H1 (cell line): ENCODE measurements around the gene RHBDF2. TPM values are rescaled to one million over a fixed set of nuclear protein-coding genes. Genes with fewer than 3 reads are reported as not detected.

ENCODE experiments used
- CTCF ChIA-PET: fragments of 300-600 bp; sonication (Branson Sonifier 250); formaldehyde crosslinking; loops from one replicate; lab custom pipeline; 2021; ENCODE audit not compliant: partially characterized antibody; lab: Charles Lee
- POLR2A ChIA-PET: fragments of 300-600 bp; sonication (Branson Sonifier 250); formaldehyde crosslinking; loops from one replicate; lab custom pipeline; 2021; ENCODE audit warnings: inconsistent platforms; ENCODE audit not compliant: partially characterized antibody; lab: Charles Lee
- DNase-seq, 2 experiments: peaks; one replicate each; pipeline versions ENCODE4 v3.0.0 to v3.0.0-alpha.2; 2010 to 2022; ENCODE audit warnings: low spot score in 2 of 2, low read depth in 1 of 2, mixed read lengths in 1 of 2
- FAIRE-seq: peaks from 2 replicates; lab custom pipeline; 2011; peaks lifted over from hg19 to GRCh38; lab: Jason Lieb, UNC
- H2AFZ ChIP-seq: 2 replicates; pipeline ENCODE4 v1.8.1; 2012; ENCODE audit warnings: low read length, inconsistent platforms
- H2AK5ac ChIP-seq: 2 replicates; pipeline ENCODE4 v1.6.1; 2013; ENCODE audit warnings: low read depth, low read length
- H2BK120ac ChIP-seq: replicated peaks from 2 replicates; pipeline ENCODE3; 2013; ENCODE audit warnings: low read depth, low read length, inconsistent platforms
- H2BK12ac ChIP-seq: 2 replicates; pipeline ENCODE4 v1.6.1; 2013; ENCODE audit warnings: low read depth, low read length
- H2BK15ac ChIP-seq: 2 replicates; pipeline ENCODE4 v1.6.1; 2013; ENCODE audit warnings: low read length
- H2BK20ac ChIP-seq: 2 replicates; pipeline ENCODE4 v1.6.1; 2013; ENCODE audit warnings: low read length
- H2BK5ac ChIP-seq: 2 replicates; pipeline ENCODE4 v1.6.1; 2013; ENCODE audit warnings: low read depth, low read length
- H3K14ac ChIP-seq: 2 replicates; pipeline ENCODE4 v1.6.1; 2013; ENCODE audit warnings: inconsistent platforms; ENCODE audit not compliant: insufficient read length
- H3K18ac ChIP-seq: 2 replicates; pipeline ENCODE4 v1.6.1; 2013; ENCODE audit warnings: low read length; ENCODE audit errors: extremely low read depth
- H3K23ac ChIP-seq: 2 replicates; pipeline ENCODE4 v1.6.1; 2013; ENCODE audit warnings: inconsistent platforms; ENCODE audit not compliant: insufficient read length
- H3K23me2 ChIP-seq: 2 replicates; pipeline ENCODE4 v1.6.1; 2013; ENCODE audit warnings: low read depth, low read length
- H3K27ac ChIP-seq: 2 replicates; pipeline ENCODE4 v1.6.1; 2011; ENCODE audit warnings: low read depth, low read length, inconsistent platforms
- H3K27me3 ChIP-seq, 4 experiments: replicated peaks in 1 of 4; 1 replicate in 1 of 4; 2 replicates in 3 of 4; pipeline versions ENCODE4 v1.6.1 to v1.8.1; 2011 to 2013; ENCODE audit warnings: low read length in 3 of 4, mild to moderate bottlenecking in 3 of 4, inconsistent platforms in 2 of 4, mixed read lengths in 2 of 4, moderate library complexity in 1 of 4; ENCODE audit not compliant: control insufficient read depth in 3 of 4, insufficient read depth in 3 of 4; ENCODE audit errors: extremely low read depth in 1 of 4
- H3K36me3 ChIP-seq, 4 experiments: 2 replicates each; pipeline versions ENCODE4 v1.6.1 to v1.8.1; 2011 to 2013; ENCODE audit warnings: mild to moderate bottlenecking in 4 of 4, low read length in 3 of 4, moderate library complexity in 2 of 4, control low read depth in 1 of 4, inconsistent platforms in 1 of 4; ENCODE audit not compliant: insufficient read depth in 4 of 4, control insufficient read depth in 2 of 4
- H3K4ac ChIP-seq: replicated peaks from 2 replicates; pipeline ENCODE3; 2013; ENCODE audit warnings: low read length, low read depth, mixed read lengths, inconsistent platforms; ENCODE audit not compliant: insufficient read length
- H3K4me1 ChIP-seq, 4 experiments: replicated peaks in 1 of 4; 1 replicate in 1 of 4; 2 replicates in 3 of 4; pipeline versions ENCODE4 v1.6.1 to v1.8.1; 2011 to 2013; ENCODE audit warnings: low read length in 3 of 4, inconsistent platforms in 2 of 4, mixed read lengths in 1 of 4; ENCODE audit not compliant: insufficient read depth in 4 of 4, control insufficient read depth in 3 of 4
- H3K4me2 ChIP-seq, 2 experiments: 2 replicates each; pipeline versions ENCODE4 v1.6.1 to v1.8.1; 2011 to 2013; ENCODE audit warnings: low read depth in 2 of 2, low read length in 2 of 2, control low read depth in 1 of 2, inconsistent platforms in 1 of 2, mild to moderate bottlenecking in 1 of 2; ENCODE audit not compliant: insufficient read depth in 1 of 2
- H3K4me3 ChIP-seq, 4 experiments: fragments of 200-600, 300-600 bp in 1 of 4; sonication (generic), shearing (Covaris generic), sonication (Bioruptor Twin) in 1 of 4; 2 replicates each; pipeline versions ENCODE4 v1.5.1 to v1.8.1; 2011 to 2016; ENCODE audit warnings: low read length in 4 of 4, low read depth in 3 of 4, control low read depth in 2 of 4, inconsistent platforms in 2 of 4, mild to moderate bottlenecking in 2 of 4, mixed read lengths in 1 of 4, moderate library complexity in 1 of 4; ENCODE audit not compliant: insufficient read depth in 2 of 4; ENCODE audit errors: extremely low read depth in 1 of 4
- H3K56ac ChIP-seq: replicated peaks from 2 replicates; pipeline ENCODE3; 2013; ENCODE audit warnings: low read depth, mild to moderate bottlenecking, mixed read lengths, low read length, inconsistent platforms; ENCODE audit not compliant: insufficient read length
- H3K79me1 ChIP-seq: 2 replicates; pipeline ENCODE4 v1.6.1; 2013; ENCODE audit warnings: low read depth, low read length, control low read depth
- H3K79me2 ChIP-seq, 2 experiments: 2 replicates each; pipeline versions ENCODE4 v1.6.1 to v1.8.1; 2012 to 2013; ENCODE audit warnings: low read length in 2 of 2, mild to moderate bottlenecking in 2 of 2, inconsistent platforms in 1 of 2; ENCODE audit not compliant: insufficient read depth in 2 of 2, control insufficient read depth in 1 of 2
- H3K9ac ChIP-seq, 4 experiments: replicated peaks in 1 of 4; 1 replicate in 1 of 4; 2 replicates in 3 of 4; pipeline versions ENCODE4 v1.6.1 to v1.8.1; 2011 to 2013; ENCODE audit warnings: low read depth in 3 of 4, low read length in 3 of 4, control low read depth in 2 of 4, mild to moderate bottlenecking in 2 of 4, moderate library complexity in 2 of 4, inconsistent platforms in 1 of 4; ENCODE audit errors: extremely low read depth in 1 of 4
- H3K9me3 ChIP-seq, 2 experiments: 2 replicates each; pipeline versions ENCODE4 v1.6.1 to v1.8.1; 2012 to 2013; ENCODE audit warnings: mild to moderate bottlenecking in 2 of 2, moderate library complexity in 2 of 2, control low read depth in 1 of 2, inconsistent platforms in 1 of 2, low read depth in 1 of 2, low read length in 1 of 2, mixed read lengths in 1 of 2; ENCODE audit not compliant: insufficient read depth in 2 of 2
- H4K20me1 ChIP-seq, 2 experiments: replicated peaks in 1 of 2; 2 replicates each; pipeline versions ENCODE3 to v1.8.1; 2011 to 2013; ENCODE audit warnings: inconsistent platforms in 2 of 2, low read length in 2 of 2, mild to moderate bottlenecking in 1 of 2; ENCODE audit not compliant: insufficient read depth in 2 of 2, control insufficient read depth in 1 of 2
- H4K5ac ChIP-seq: 2 replicates; pipeline ENCODE4 v1.6.1; 2013; ENCODE audit warnings: low read length, low read depth, mixed read lengths, inconsistent platforms; ENCODE audit not compliant: insufficient read length
- H4K8ac ChIP-seq: 2 replicates; pipeline ENCODE4 v1.8.0; 2013; ENCODE audit warnings: mild to moderate bottlenecking, moderate library complexity, low read length, inconsistent platforms; ENCODE audit not compliant: insufficient read depth; ENCODE audit errors: extremely low read depth
- H4K91ac ChIP-seq: replicated peaks from 2 replicates; pipeline ENCODE3; 2013; ENCODE audit warnings: low read length, mixed read lengths, inconsistent platforms; ENCODE audit not compliant: insufficient read length
- BCL11A ChIP-seq, 2 experiments: IDR thresholded peaks; one replicate each; pipeline ENCODE4 v1.6.1; 2011; ENCODE audit warnings: low read depth in 2 of 2, low read length in 2 of 2, mild to moderate bottlenecking in 2 of 2
- EP300 ChIP-seq, 2 experiments: IDR thresholded peaks; 1 replicate in 1 of 2; 2 replicates in 1 of 2; pipeline ENCODE4 v1.6.1; 2011 to 2012; ENCODE audit warnings: low read depth in 2 of 2, low read length in 2 of 2, mild to moderate bottlenecking in 2 of 2, borderline replicate concordance in 1 of 2, inconsistent platforms in 1 of 2, moderate library complexity in 1 of 2
- RFX5 ChIP-seq: IDR thresholded peaks from 2 replicates; pipeline ENCODE4 v1.6.1; 2011; ENCODE audit warnings: low read depth, low read length, improper control_type of control experiment, borderline replicate concordance
- USF2 ChIP-seq: IDR thresholded peaks from 2 replicates; pipeline ENCODE4 v1.6.1; 2011; ENCODE audit warnings: low read length, improper control_type of control experiment
- WGBS, 2 experiments: shearing (Covaris generic) in 1 of 2; methylation state at CpG; one replicate each; pipeline versions ENCODE4 v1.1.6 to v1.1.7; 2013 to 2015; ENCODE audit warnings: low lambda C conversion rate in 2 of 2, mixed read lengths in 2 of 2, inconsistent platforms in 1 of 2, low coverage in 1 of 2, missing lambda C conversion rate in 1 of 2; ENCODE audit not compliant: insufficient replicate concordance in 2 of 2, insufficient coverage in 1 of 2, insufficient read length in 1 of 2; ENCODE audit errors: extremely low coverage in 1 of 2, missing lambda C conversion rate in 1 of 2; 5-methylcytosine and 5-hydroxymethylcytosine counted together
- polyA plus RNA-seq, 7 experiments: library from polyadenylated mRNA; depleted of rRNA in 3 of 7; stranded (reverse) in 5 of 7; unstranded in 2 of 7; fragments of >200 nt in 5 of 7; fragments of 200-250 nt in 2 of 7; gene quantifications; 1 replicate in 5 of 7; 2 replicates in 1 of 7; 4 replicates in 1 of 7; pipeline versions ENCODE4 v1.2.1 to v1.2.3, GENCODE V29; 2011 to 2013; ENCODE audit warnings: missing spikeins in 2 of 7, mixed read lengths in 2 of 7
- total RNA-seq: library from RNA; stranded (reverse); fragmentation: NEBNext Ultra II Directional; extraction: Animal tissue kit (Norgen Biotek cat#: 25700); gene quantifications from 2 replicates; pipeline ENCODE4 v1.2.1, GENCODE V29; 2021

RHBDF2 gene
- total and polyA plus RNA-seq, 2 of the 8 experiments (the other 6 are each of a cell fraction or from before 2014, with no cell fraction given), result 21.2 to 25.9 TPM

- H3K56ac ChIP-seq, result no peak overlapping the region
- H3K9me3 ChIP-seq, result no peaks in the 10 kb centered on the region
- peak overlapping the region; percentile 20 for H4K91ac ChIP-seq
- TF ChIP-seq BCL11A (IDR thresholded peaks at IDR 0.05; ENCODE audit: low read depth in 2 of 2, low read length in 2 of 2) (no peak), USF2 (no peak), RFX5 (no peak), EP300 (IDR thresholded peaks at IDR 0.05; ENCODE audit: borderline replicate concordance in 1 of 2, low read depth in 2 of 2, low read length in 2 of 2) (no peak)
- peak overlapping the region; percentile 4; the same call in 1 of the 2 replicates for H2AK5ac ChIP-seq
- H3K4me3 ChIP-seq, result no peak overlapping the region
- no peak overlapping the region for H4K5ac ChIP-seq
- H3K79me1 ChIP-seq, result peaks cover 18% of the 10 kb centered on the region
- H3K36me3 ChIP-seq, result no peaks in the 10 kb centered on the region
- H2BK120ac ChIP-seq, result no peak overlapping the region
- peak overlapping the region; percentile 28 to 50; a peak in 3 of 4 replicates for H3K4me2 ChIP-seq
- 0 out of 2 replicates have a peak overlapping the region, but pooled peaks have one; percentile 46 for H2BK5ac ChIP-seq
- no peaks in the 10 kb centered on the region for H3K23me2 ChIP-seq
- H3K18ac ChIP-seq, result no peak overlapping the region
- H3K4ac ChIP-seq, result no peak overlapping the region
- POLR2A ChIA-PET, result interaction anchor here (0.6 to 2.9 kb wide), 3 partner anchors 9 to 13 kb away, joined by 3 to 6 read pairs (median 3); no protein-coding TSS in a partner anchor
- CTCF ChIA-PET, result interaction anchor here (1.0 to 3.2 kb wide), 8 partner anchors 12 to 364 kb away, joined by 3 to 19 read pairs (median 4); partner anchors contain the start of genes AANAT and UBE2O
- H2BK15ac ChIP-seq, result no peak overlapping the region
- H3K79me2 ChIP-seq, result peaks cover 21 to 91% of the 10 kb centered on the region in 2 experiments
- peaks cover 3 to 29% of the 10 kb centered on the region in 2 experiments for H4K20me1 ChIP-seq
- H2BK12ac ChIP-seq, result no peak overlapping the region
- no peaks in the 10 kb centered on the region for H3K27me3 ChIP-seq
- no peak overlapping the region for H4K8ac ChIP-seq
- no peak overlapping the region for H3K14ac ChIP-seq
- H2AFZ ChIP-seq, result no peak overlapping the region
- no peak overlapping the region for H3K9ac ChIP-seq
- no peak overlapping the region for H3K23ac ChIP-seq
- FAIRE-seq (no peak), DNase-seq (no peak)
- H2BK20ac ChIP-seq, result no peak overlapping the region
- H3K4me1 ChIP-seq, result peaks cover 27 to 59% (median 53%) of the 10 kb centered on the region in 4 experiments
- 61% methylated on average over 13 of the region's 13 CpGs; no CpG with 5 or more reads in 1 of the 2 experiments for WGBS, 2 experiments
- no peak overlapping the region for H3K27ac ChIP-seq
Observed at GRCh38 chr17:76441686-76442340, 59.4 kb downstream of the RHBDF2 start.
